GM19043 (cell line): ENCODE data around the gene SND1.
A peak's percentile ranks its signal among the peaks of the same experiment; 100 is the strongest.

Experiments
- ATAC-seq: cut with Tn5 transposase; IDR thresholded peaks from one replicate; pipeline ENCODE4 v1.9.1; 2021; ENCODE audit warnings: low read depth; ENCODE audit not compliant: unreplicated experiment

Gene SND1

DNA sequence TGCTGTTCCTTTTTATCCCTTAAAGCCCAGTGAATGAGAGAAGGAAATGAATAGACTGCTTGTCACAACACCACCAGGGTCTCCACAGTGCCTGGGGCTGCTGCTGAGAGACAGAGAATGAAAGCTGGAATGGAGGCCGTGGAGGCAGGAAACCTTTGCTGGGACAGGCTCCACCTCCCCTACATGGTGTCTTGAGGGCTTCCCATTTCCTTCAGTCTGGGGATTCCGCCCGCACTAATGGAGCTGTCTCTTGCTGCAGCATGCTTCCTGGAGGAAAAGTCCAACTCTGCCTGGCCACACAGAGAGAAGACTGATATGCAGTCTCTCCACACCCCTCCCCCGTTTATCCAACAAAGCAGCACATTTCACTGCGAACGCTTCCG is 324.7 kb downstream of the SND1 start:
- no peak for ATAC-seq

DNA sequence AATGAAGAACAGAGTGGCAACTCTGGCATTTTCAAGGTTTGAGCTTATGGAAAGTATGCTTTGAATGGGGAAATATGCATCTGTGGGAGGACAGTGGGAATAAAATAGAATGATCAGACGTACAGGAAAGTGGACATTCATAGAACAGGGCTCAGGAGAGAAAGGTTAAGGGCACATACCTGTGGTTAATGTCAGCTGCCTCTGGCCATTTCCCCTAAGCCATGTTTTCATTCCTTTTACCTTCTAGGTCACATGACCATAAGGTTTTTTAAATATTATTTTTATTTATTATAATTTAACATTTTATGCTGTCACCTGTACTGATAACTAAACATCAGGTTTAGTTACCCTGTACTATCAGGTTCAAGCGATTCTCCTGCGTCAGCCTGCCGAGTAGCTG is 326.4 kb downstream of the SND1 start:
- ATAC-seq = no peak

DNA sequence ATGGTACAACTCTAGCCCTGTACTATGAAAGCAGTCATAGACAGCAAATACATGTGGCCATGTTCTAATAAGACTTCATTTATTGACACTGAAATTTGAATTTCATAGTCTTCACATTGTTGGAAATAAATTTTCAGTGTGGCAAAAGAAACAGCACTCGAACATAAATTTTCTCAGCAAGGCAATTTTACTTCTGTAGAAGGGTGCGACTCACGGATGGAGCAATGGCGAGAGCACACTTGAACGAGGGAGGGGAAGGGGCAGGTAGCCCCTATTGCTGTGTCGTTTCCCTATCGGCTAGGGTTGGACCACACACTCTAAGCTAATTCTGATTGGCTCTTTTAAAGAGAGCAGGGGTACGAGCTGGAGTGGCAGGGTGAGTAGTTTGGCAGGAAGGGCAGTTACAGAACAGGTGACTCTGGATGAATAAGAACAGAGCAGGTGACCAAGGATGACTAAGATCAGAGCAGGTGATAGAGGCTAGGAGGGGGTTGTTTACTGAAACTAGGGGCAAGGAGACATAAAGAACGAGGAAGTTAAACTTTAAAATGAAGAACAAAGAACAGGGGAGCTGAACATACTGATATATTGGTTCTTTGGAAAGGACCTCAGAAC is 327.2 kb downstream of the SND1 start:
- ATAC-seq = no peak

DNA sequence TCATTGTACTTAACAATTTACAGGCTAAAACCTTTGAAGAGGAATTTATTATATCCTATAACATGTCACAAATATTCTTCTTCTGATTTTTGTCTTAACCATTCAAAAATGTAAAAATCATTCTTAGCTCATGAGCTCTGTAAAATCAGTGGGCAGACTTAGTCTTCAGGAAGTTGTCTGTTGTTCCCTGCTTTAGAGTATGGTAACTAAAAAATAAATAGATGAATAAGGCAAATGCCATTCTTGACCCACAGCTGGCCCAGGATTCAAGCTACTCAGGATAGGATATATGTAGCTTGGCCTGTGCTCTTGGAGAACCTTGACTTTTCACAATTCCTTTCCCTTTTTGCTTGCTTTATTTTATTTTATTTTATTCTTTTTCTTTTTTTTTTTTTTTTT is 327.7 kb downstream of the SND1 start:
- no peak for ATAC-seq

DNA sequence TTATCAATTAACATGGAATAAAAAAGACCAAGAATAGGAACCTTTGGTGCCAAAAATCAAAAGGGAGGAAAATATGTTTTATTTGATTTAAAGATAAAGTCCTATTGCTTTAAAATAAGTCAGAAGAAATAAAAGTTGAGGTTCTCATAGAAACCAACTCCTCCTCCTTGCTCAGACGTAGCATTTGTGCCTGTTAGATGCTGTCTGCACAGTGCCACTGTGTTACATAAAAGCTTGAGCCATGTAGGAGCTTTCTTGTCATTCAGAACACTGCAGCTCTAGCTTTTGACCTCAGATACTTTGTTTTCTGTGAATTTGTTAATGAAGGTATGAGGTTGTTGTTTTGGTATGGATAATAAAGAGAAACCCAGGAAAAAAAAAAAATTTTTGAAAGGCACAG is 328.9 kb downstream of the SND1 start:
- no peak for ATAC-seq

DNA sequence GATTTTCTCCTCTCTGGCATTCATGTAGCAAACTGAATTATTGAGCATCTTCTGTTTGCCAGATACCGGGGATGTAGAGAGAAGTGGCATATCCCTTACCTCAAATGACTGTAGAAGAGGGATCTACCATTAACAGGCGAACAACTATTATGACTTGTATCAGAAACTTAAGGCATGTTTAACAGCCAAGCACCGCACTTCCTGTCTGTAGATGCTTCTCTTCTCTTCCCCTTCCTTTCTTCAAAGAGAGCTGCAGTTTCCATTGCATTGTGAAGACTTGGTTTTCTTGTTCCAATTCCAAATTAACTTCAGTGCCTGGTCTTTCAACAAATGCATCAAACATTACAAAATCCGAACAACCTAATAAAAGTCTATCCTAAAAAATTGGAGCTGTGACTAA is 330.0 kb downstream of the SND1 start:
- ATAC-seq = no peak

DNA sequence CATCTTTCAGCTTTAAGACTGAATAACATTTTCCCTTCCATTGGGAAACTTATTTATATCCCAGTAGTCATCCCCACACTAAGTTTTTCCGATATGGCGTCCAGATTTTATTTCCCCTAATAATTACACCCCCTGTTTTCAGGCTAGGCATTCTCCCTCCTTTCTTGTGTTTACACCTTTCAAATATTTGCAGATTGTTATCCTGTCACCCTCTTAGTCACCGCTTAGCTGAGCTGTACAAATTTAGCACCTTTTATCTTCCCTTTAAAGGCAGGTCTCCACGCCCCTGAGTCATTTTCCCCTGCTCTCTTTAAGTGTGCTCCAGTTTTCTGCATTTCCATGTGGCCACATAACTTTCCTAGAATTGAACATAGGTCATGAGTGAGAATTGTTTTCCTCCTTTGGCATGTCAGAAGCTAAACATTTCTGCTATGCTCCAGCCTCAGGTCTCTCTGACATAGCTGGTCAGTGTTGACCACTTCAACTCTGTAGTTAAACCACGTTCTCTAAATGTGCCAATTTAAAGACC is 331.9 kb downstream of the SND1 start:
- ATAC-seq = no peak

DNA sequence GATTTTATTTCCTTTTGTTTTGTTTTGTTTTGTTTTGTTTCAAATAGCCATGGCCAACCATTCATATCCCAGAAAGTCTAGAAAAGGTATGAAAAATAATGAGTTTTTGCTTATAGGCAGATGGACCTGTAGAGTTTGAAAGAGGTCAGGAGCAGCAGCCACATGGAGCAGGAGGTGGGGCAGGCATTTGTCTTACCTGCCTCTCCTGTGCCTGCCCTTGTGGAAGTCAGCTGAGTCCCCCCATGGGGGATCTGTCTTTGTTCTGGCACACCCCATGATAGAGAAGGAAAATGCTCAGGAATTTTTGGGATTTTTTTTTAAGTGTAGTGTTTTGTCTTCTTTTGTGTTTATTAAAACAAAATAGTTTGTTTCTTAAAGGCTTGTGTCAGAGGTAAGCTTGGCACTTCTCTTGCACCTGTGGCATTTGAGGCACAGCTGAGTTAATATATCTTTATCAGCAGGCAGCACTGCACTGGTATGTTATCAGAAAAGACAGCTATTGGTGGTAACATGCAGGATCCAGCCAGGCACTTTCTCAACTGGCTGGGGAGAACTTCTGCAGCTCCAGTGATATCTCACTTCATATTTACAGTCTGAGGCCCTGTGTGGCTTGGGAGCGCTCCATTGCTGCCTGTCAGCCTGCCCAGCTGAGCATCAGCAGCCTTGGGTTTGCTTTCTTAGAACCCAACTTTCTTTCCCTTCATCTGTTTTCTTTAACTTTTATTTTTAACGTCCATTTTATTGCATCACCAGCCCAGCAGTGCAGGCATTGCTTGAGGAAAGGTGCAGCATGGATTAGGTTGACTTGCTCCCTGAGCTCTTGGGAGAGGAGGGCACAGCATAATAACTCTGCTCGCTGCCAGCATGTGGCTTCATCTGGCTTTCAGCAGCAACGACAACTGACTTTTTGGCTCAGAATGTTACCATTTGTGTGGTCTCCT is 334.9 kb downstream of the SND1 start:
- no peak for ATAC-seq

DNA sequence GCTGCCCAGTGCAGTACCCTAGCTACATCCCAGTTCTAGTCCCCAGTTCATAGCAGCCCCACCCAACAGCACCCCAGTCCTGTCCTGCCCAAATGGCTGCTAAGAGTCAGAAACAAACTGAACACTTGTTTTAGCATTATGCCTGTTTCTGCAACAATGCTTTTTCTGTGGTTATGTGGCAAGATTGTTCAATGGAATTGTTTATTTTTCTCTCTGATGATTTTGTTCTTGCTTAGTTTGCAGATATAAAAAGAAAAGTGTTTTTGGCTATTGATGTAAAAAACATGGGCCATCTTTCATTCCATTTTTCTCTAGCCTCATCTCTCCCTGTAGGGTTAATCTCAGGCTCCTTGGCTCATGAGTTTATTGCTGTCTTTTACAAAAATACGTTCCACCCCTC is 336.8 kb downstream of the SND1 start:
- no peak for ATAC-seq

DNA sequence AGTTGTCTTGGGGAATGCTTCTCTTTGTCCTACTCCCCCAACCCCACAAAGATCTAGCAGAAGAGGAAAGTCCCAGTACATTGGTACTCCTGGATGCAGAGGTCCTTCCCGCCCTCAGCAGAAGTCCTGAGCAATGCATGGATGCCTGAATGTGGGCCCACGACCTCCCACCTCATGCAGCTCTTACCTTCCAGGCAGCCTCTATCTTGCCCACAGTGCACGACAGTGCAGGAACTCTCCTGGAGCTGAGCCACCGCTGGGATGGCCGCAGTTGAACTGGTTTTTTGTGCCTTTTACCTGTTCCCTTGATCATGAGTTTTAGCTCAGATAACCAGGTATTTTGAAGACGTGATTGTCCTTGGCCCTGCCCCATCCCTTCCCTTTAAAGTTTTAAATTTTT is 341.3 kb downstream of the SND1 start:
- no peak for ATAC-seq

DNA sequence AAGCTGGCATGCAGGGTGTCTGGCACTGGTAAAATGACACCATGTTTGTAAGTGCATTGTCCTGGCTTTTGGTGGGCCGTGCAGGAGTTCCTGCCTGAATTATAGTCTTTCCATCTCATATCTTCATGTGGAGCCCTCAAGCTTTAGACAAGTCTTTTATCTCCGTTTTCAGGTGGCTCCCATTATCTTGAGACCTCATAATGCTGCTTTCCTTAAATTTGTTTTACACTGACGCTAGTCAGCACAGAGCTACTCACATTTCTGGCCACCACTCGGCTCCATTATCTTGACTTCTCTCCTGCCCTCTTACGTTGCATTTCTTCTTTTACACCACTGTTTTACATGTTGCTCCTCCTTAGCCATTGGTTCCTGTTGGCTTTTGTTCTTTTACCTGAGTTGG is 342.0 kb downstream of the SND1 start:
- no peak for ATAC-seq

DNA sequence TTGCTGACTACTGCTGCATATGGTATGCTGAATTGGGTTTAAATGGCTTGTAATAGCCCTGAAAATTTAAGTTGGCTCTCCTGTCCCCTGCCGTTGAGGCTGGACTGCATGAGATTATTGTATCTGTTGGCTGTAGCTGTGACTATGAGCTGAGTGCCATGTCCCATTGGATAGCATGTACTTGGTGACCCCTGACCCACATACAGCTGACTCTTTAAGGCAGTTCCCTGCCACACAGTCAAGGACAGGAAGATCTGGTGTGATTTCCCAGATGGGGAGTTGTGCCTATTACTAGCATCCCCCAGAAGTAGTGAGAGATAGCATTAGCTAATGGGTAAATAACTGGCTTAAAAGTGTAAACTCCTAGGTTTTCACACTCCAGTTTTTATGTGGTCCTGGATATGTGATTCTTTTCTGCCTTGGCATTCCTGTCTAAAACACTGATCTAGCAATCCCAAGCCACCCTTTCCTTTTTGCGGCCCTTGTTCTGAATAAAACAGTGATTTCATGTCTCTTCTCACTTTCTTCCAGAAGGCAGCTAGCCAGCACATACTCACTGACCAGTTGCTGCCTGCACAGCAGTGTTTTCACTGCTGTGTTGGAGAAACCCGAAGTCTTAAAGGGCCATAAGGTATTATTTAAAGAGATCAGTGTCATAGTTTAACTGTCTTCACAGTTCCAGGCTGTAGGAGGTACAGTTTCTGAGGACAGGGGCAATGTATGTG is 343.3 kb downstream of the SND1 start:
- no peak for ATAC-seq

DNA sequence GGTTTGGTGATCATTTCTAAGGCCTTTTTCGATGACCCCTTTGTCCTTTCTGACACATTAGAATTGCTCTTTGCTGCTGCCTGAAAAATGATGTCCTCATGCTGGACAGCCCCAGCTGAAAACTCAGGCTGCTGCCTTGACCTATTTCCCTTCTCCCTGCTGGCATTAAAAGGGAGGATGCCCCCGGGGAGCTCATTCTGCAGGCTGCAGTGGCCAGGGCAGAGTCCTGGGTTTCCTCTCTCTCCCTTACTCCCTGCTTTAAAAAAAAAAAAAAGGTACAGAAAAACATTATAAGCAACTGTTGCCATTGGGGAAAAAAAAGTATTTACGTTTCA is 343.9 kb downstream of the SND1 start:
- ATAC-seq = no peak

DNA sequence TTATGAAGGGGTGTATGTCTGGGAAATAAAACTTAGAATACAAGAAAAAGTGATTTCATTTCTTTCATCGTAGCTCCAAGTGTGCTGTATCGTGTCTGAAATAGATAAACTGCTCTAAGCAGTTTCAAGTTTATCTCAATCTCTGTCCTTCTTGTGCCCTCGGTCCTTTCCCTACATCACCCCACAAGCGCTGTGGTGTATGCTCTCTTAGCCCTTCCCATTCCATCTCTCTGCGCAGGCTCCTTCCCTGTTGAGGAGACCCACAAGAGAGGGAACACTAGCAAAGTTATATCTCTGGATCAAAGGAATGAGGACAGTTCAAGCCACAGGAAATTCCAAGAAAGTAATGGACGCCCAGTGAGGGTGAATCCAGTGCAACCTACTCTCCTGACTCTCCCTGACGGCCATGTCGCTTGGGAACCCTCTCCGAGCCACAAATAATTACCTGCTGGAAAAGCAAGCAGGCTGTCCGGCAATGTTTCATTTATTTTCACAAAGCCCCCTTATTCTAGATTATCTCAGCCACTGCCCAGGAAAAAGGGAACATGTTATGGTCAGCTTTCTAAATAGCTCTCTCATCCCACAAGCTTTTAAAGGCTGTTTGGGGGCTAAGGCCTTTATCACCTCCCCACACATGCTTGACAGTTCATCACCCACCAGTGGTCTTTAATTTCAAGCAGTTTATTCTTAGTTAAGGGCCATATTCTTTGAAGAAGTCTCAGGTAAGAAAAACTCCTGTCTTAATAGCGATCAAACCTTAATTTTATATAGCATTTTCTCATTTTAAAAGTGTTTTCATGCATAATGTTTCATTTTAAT is 344.5 kb downstream of the SND1 start:
- no peak for ATAC-seq

DNA sequence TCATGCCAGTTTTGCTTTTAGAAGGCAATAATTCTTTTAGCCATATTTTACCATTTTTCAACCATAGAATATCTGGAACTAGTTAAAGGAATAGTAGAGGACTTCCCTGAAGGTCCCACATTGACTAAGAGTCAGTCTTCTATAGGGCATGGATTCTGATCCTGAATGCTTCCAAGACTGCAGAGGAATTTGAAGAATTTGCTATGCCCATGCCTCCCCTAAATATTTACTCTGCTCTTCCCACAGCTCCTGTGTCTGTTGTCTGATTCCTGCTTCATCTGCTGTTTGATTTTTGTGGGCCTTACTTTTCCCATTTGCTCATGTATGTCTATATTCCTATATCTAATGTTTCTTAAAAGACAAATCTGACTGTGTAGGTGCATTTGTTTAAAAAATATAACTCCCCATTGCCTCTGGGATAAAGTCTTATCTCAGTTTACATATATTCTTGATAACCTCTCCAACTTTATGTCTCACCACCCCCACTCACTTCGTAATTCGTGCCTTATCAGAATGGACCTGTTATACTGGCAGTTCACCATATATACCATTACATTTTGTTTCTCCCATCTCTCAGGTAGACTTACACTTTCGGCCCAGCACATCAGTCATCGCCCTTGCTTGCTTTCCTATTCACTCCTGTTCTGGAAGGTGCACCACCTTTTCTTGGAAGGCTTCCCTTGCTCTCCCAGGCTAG is 345.4 kb downstream of the SND1 start:
- no peak for ATAC-seq

DNA sequence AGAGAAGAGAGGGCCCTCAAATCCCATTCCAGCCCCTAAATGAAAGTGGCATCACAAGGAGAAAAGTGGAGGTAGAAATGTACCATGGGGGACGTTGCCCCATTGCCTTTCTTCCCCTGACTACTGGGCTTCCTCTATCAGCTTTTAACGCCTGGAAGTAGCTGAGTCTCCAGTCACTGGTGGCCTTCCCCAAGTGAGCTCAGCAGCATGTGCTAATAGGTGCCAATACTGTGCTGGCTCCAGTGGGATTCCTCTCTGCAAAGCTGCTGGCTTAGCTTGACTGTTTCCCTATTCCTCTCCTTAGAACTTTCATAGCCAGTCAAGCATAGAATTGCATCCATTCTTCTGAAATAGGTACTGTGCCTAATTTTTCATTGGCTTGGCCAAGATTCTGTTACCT is 346.7 kb downstream of the SND1 start:
- no peak for ATAC-seq

DNA sequence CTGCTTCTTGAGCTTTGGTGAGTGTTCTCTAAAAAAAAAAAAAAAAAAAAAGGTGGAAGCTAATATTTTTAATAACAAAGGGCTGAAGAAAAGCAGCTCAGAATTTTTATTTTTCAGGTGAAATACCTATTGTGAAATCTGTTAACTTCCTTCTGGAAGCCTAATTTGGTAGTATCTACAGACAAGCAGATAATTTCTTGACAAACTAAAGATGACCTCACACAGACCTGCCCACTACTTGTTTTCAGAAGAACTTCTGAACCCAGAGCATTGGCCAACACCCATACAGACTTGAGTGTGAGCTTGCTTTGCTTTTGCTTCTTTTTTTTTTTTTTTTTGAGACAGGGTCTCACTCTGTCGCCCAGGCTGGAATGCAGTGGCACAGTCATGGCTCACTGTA is 348.1 kb downstream of the SND1 start:
- no peak for ATAC-seq

DNA sequence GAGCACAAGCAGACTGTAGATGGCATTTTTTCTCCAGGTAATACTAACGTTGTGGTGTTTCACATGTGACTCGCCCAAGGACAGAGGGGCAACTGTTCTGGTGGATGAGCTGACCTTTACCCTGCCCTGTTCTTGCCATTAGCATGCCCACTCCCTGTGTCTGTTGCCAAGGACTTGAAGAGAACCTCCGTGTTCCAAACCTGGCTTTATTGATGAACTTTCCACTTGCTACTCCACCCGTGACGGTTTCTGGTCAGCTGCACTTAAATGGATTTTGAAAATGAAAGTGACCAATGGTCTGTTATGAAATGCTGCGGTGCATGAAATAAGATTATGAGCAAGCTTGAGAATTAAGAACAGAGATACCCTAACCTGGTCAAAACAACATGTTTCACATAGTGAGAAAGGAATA is 348.9 kb downstream of the SND1 start:
- peak; percentile 35 for ATAC-seq

DNA sequence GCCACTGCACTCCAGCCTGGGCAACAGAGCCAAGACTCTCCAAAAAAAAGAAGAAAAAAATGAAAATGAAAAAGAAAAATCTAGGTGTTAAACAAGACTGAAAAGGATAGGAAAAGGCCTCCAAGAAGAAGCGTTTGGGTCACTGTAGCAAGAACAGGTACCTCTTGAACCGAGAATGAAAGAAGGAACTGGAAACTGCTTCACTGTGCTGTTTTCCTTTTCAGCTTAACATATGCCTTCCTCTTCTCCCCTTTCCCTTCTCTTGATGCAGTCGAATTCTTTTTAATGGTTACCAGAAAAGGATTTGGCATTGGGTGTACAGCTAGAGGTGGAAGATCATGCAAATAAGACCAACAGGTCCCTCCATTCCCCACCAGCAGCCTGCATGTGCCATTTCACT is 351.2 kb downstream of the SND1 start:
- ATAC-seq = peak; percentile 65

DNA sequence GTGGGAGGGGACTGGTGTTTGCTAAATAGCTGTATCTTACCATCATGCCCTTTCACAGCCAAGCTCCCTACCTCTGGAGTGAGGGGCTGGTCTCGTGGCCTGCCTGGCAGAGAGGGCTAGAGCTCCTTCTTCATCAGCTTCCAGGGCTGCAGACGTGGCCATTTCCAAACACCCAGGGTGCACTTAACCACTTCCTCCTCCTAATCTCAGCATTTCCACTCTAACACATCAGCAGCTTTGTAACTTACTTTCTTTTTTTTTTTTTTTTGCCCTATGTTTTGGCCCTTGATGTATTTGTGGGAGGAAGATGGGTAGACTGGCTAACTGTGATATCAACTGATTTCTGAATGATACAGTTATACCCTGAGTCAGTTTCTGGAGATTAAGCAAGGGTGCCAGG is 351.8 kb downstream of the SND1 start:
- ATAC-seq = no peak
